Hepatocyte (in vitro differentiated cells): ENCODE results near the gene NUP37. TPM values are rescaled to one million over a fixed set of nuclear protein-coding genes. Genes with fewer than 3 reads are reported as not detected.
A peak's percentile ranks its signal among the peaks of the same experiment; 100 is the strongest.
"Not testable (repeated sequence)": the region's sequence is repeated elsewhere in the genome, so short reads cannot be mapped to it uniquely, and the experiment has no call there.

Source experiments
- DNase-seq: peaks from one replicate; pipeline ENCODE4 v3.0.0-alpha.2; 2016; ENCODE audit warnings: low spot score
- H2AFZ ChIP-seq: fragments of 200-600 bp; sonication (generic); 2 replicates; pipeline ENCODE4 v1.6.0; 2016; ENCODE audit warnings: antibody characterized with exemption, mild to moderate bottlenecking
- H3K27ac ChIP-seq: fragments of 200-600 bp; sonication (generic); 2 replicates; pipeline ENCODE4 v1.5.1; 2016; ENCODE audit warnings: mild to moderate bottlenecking
- H3K27me3 ChIP-seq: fragments of 200-600 bp; sonication (generic); 2 replicates; pipeline ENCODE4 v1.6.1; 2016
- H3K36me3 ChIP-seq: fragments of 200-600 bp; sonication (generic); replicated peaks from 2 replicates; pipeline ENCODE4 v1.5.1; 2016; ENCODE audit warnings: low read depth; ENCODE audit not compliant: insufficient read depth
- H3K4me1 ChIP-seq: fragments of 200-600 bp; sonication (generic); 2 replicates; pipeline ENCODE4 v1.5.1; 2016; ENCODE audit warnings: mild to moderate bottlenecking, moderate library complexity; ENCODE audit not compliant: insufficient read depth
- H3K4me2 ChIP-seq: fragments of 200-600 bp; sonication (generic); 2 replicates; pipeline ENCODE4 v1.6.0; 2016
- H3K4me3 ChIP-seq: fragments of 200-600 bp; sonication (generic); 2 replicates; pipeline ENCODE4 v1.5.1; 2016; ENCODE audit warnings: mild to moderate bottlenecking
- H3K79me2 ChIP-seq: fragments of 200-600 bp; sonication (generic); 2 replicates; pipeline ENCODE4 v1.6.0; 2017; ENCODE audit warnings: mild to moderate bottlenecking
- H3K9me2 ChIP-seq: fragments of 200-600 bp; sonication (generic); replicated peaks from 2 replicates; pipeline ENCODE4 v1.6.0; 2017; ENCODE audit warnings: mild to moderate bottlenecking; ENCODE audit not compliant: insufficient read depth
- H3K9me3 ChIP-seq: fragments of 200-600 bp; sonication (generic); 2 replicates; pipeline ENCODE4 v1.5.1; 2016; ENCODE audit warnings: low read depth, mild to moderate bottlenecking
- H4K20me1 ChIP-seq: fragments of 200-600 bp; sonication (generic); 2 replicates; pipeline ENCODE4 v1.6.0; 2016; ENCODE audit warnings: mild to moderate bottlenecking; ENCODE audit not compliant: insufficient read depth, poor library complexity, severe bottlenecking
- CTCF ChIP-seq: fragments of 200-600 bp; sonication (generic); IDR thresholded peaks from 2 replicates; pipeline ENCODE4 v1.5.1; 2016; ENCODE audit warnings: antibody characterized with exemption, mild to moderate bottlenecking; ENCODE audit not compliant: poor library complexity
- EZH2 ChIP-seq: fragments of 200-600 bp; sonication (generic); IDR thresholded peaks from 2 replicates; pipeline ENCODE4 v1.6.1; 2016; ENCODE audit warnings: antibody characterized with exemption, mild to moderate bottlenecking, borderline replicate concordance
- EZH2phosphoT487 ChIP-seq: fragments of 200-600 bp; sonication (generic); IDR thresholded peaks from one replicate; pipeline ENCODE4 v1.6.1; 2018; ENCODE audit warnings: antibody characterized with exemption, mild to moderate bottlenecking, low read depth, moderate library complexity; ENCODE audit not compliant: unreplicated experiment, severe bottlenecking
- WGBS: methylation state at CpG from one replicate; pipeline ENCODE4 v1.1.6; 2016; ENCODE audit warnings: low lambda C conversion rate; ENCODE audit errors: missing lambda C conversion rate; 5-methylcytosine and 5-hydroxymethylcytosine counted together
- polyA plus RNA-seq: library from polyadenylated mRNA; unstranded; fragments of >200 nt; fragmentation: Nextera tagmentation; extraction: Ambion mirVana; gene quantifications from 2 replicates; pipeline ENCODE4 v1.2.1, GENCODE V29; 2016
- total RNA-seq: library from RNA; depleted of rRNA; stranded (reverse); fragments of >200 nt; gene quantifications from 2 replicates; pipeline ENCODE4 v1.2.3, GENCODE V29; 2014

The NUP37 gene
- total and polyA plus RNA-seq, 2 experiments from 2014 or later = 26.7 to 37.3 TPM

GRCh38 chr12:102096855-102097254, 23.1 kb downstream of the NUP37 start:
- no peak overlapping the region for H3K4me2 ChIP-seq
- H3K27ac ChIP-seq = no peak overlapping the region
- no peaks in the 10 kb centered on the region for H3K4me1 ChIP-seq
- no peaks in the 10 kb centered on the region for H4K20me1 ChIP-seq
- H2AFZ ChIP-seq = no peak overlapping the region
- H3K9me3 ChIP-seq = no peaks in the 10 kb centered on the region
- no peaks in the 10 kb centered on the region for H3K9me2 ChIP-seq
- H3K4me3 ChIP-seq = no peak overlapping the region
- no peak for TF ChIP-seq EZH2
- TF ChIP-seq EZH2phosphoT487 = no peak
- no peak for TF ChIP-seq CTCF
- H3K79me2 ChIP-seq = no peaks in the 10 kb centered on the region
- H3K36me3 ChIP-seq = no peaks in the 10 kb centered on the region
- 75% methylated on average over 3 of the region's 3 CpGs for WGBS
- H3K27me3 ChIP-seq = no peaks in the 10 kb centered on the region
- DNase-seq = no peak

GRCh38 chr12:102095677-102096263, 24.1 kb downstream of the NUP37 start:
- Histone ChIP-seq H3K4me3 (no peak overlapping the region), H3K9me2 (no peaks in the 10 kb centered on the region), H3K36me3 (no peaks in the 10 kb centered on the region), H3K79me2 (no peaks in the 10 kb centered on the region), H3K27ac (no peak overlapping the region), H3K9me3 (no peaks in the 10 kb centered on the region), H3K4me1 (no peaks in the 10 kb centered on the region), H4K20me1 (no peaks in the 10 kb centered on the region), H2AFZ (no peak overlapping the region), H3K4me2 (no peak overlapping the region), H3K27me3 (no peaks in the 10 kb centered on the region)
- no peak for TF ChIP-seq EZH2
- peak; percentile 67 for TF ChIP-seq CTCF
- DNase-seq = peak; percentile 44
- WGBS = 60% methylated on average over 2 of the region's 2 CpGs

GRCh38 chr12:102093319-102093718, 26.6 kb downstream of the NUP37 start:
- H3K36me3 ChIP-seq = no peaks in the 10 kb centered on the region
- H4K20me1 ChIP-seq = no peaks in the 10 kb centered on the region
- no peak overlapping the region for H2AFZ ChIP-seq
- no peaks in the 10 kb centered on the region for H3K79me2 ChIP-seq
- H3K27me3 ChIP-seq = no peaks in the 10 kb centered on the region
- H3K4me3 ChIP-seq = no peak overlapping the region
- no peak overlapping the region for H3K27ac ChIP-seq
- no peaks in the 10 kb centered on the region for H3K9me2 ChIP-seq
- no peaks in the 10 kb centered on the region for H3K9me3 ChIP-seq
- no peaks in the 10 kb centered on the region for H3K4me1 ChIP-seq
- no peak for DNase-seq
- no peak overlapping the region for H3K4me2 ChIP-seq
- TF ChIP-seq EZH2phosphoT487 (no peak), EZH2 (no peak), CTCF (no peak)

DNA sequence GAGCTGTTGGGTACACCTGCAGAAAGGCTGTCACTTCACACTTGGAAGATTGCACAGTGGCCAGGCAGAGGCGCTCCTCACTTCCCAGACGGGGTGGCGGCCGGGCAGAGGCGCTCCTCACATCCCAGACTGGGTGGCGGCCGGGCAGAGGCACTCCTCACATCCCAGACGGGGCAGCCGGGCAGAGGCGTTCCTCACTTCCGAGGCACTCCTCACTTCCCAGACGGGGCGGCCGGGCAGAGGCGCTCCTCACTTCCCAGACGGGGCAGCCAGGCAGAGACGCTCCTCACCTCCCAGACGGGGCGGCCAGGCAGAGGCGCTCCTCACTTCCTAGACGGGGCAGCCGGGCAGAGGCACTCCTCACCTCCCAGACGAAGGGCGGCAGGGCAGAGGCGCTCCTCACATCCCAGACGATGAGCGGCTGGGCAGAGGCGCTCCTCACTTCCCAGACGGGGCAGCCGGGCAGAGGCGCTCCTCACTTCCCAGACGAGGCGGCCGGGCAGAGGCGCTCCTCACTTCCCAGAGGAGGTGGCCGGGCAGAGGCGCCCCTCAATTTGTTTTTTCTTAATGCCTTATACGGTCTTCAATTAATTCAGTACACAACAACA, 30.6 kb downstream of the NUP37 start:
- H3K9me2 ChIP-seq, H3K4me2 ChIP-seq, H3K36me3 ChIP-seq, H3K4me1 ChIP-seq, H4K20me1 ChIP-seq, H3K27me3 ChIP-seq, H3K9me3 ChIP-seq, DNase-seq, H3K4me3 ChIP-seq, H3K79me2 ChIP-seq, H3K27ac ChIP-seq, H2AFZ ChIP-seq: not testable (repeated sequence)
- WGBS = 98% methylated on average over 27 of the region's 38 CpGs
